SU-DHL-6 (cell line): ENCODE data around the gene CAGE1.

Source experiments
- H2AFZ ChIP-seq: fragments of 200-600 bp; sonication (generic); 2 replicates; pipeline ENCODE4 v1.6.1; 2014; ENCODE audit warnings: low read depth, mild to moderate bottlenecking, moderate library complexity, mixed read lengths, antibody characterized with exemption, low read length; ENCODE audit not compliant: severe bottlenecking
- H3F3A ChIP-seq: fragments of 200-600 bp; shearing (Covaris generic); 2 replicates; pipeline ENCODE4 v1.6.0; 2016; ENCODE audit warnings: antibody characterized with exemption, mild to moderate bottlenecking; ENCODE audit not compliant: insufficient read depth
- H3K27ac ChIP-seq: fragments of 200-600 bp; sonication (generic); 2 replicates; pipeline ENCODE4 v1.5.1; 2016; ENCODE audit warnings: low read depth, mild to moderate bottlenecking, low read length, moderate library complexity, mixed read lengths
- H3K27me3 ChIP-seq: fragments of 200-600 bp; sonication (generic), shearing (Covaris generic); 2 replicates; pipeline ENCODE4 v1.6.0; 2014; ENCODE audit warnings: mild to moderate bottlenecking, low read length
- H3K36me3 ChIP-seq: fragments of 200-600 bp; sonication (generic); 2 replicates; pipeline ENCODE4 v1.6.1; 2014; ENCODE audit warnings: mild to moderate bottlenecking, low read length, mixed read lengths
- H3K4me2 ChIP-seq: fragments of 300-600, 200-600 bp; shearing (Covaris generic), sonication (generic); 2 replicates; pipeline ENCODE4 v1.6.0; 2014; ENCODE audit warnings: low read length, low read depth, mild to moderate bottlenecking; ENCODE audit not compliant: poor library complexity, severe bottlenecking
- H3K4me3 ChIP-seq: fragments of 200-600 bp; sonication (generic); 2 replicates; pipeline ENCODE4 v1.5.1; 2014; ENCODE audit warnings: antibody characterized with exemption, low read length, mild to moderate bottlenecking, mixed read lengths; ENCODE audit not compliant: insufficient read depth, poor library complexity, severe bottlenecking
- H3K79me2 ChIP-seq: fragments of 200-600 bp; sonication (generic); 2 replicates; pipeline ENCODE4 v1.6.1; 2014; ENCODE audit warnings: mild to moderate bottlenecking, low read length, moderate library complexity; ENCODE audit not compliant: insufficient read depth
- H3K9ac ChIP-seq: fragments of 200-600 bp; sonication (generic); 2 replicates; pipeline ENCODE4 v1.7.0; 2014; ENCODE audit warnings: mild to moderate bottlenecking, low read length
- H3K9me2 ChIP-seq: fragments of 200-600 bp; sonication (generic); replicated peaks from 2 replicates; pipeline ENCODE4 v1.6.1; 2014; ENCODE audit warnings: low read length; ENCODE audit not compliant: insufficient read depth
- H3K9me3 ChIP-seq: fragments of 200-600 bp; sonication (generic); 2 replicates; pipeline ENCODE4 v1.6.1; 2014; ENCODE audit warnings: low read length, mixed read lengths; ENCODE audit not compliant: insufficient read depth
- H4K20me1 ChIP-seq: fragments of 200-600 bp; sonication (generic); 2 replicates; pipeline ENCODE4 v1.6.1; 2014; ENCODE audit warnings: low read depth, mild to moderate bottlenecking, antibody characterized with exemption, low read length, moderate library complexity, mixed read lengths
- EZH2phosphoT487 ChIP-seq: fragments of 200-600 bp; sonication (generic), shearing (Covaris generic); conservative IDR thresholded peaks from 2 replicates; pipeline ENCODE4 v1.6.1; 2018; ENCODE audit warnings: mild to moderate bottlenecking, antibody characterized with exemption, low read length, moderate library complexity, mixed read lengths
- TF ChIP-seq, protein P1 (sequence below): fragments of 200-600 bp; sonication (generic); IDR thresholded peaks from one replicate; pipeline ENCODE4 v1.5.1; 2017; ENCODE audit warnings: antibody characterized with exemption, mild to moderate bottlenecking, low read length, moderate library complexity; ENCODE audit not compliant: insufficient read depth, poor library complexity, severe bottlenecking

CAGE1 gene

DNA sequence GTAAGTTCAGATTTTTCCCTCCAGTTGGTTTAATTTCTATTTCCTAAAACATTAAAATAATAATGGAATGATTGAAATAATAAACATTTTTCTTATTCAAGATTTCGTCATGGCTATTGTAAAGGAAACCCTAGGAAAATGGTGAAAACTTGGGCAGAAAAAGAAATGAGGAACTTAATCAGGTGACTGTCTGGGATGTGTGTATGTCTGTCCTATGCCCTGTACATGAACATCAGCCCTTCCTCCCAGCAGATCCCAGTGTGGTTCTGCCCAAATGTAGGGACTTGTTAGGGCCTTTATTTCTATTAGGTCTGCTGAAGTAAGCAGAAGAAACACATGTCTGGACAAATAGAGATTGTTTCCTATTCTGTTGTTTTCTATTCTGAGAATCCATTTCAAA is 13.2 kb upstream of the CAGE1 start:
- H3K27me3 ChIP-seq = no peaks in the 10 kb centered on the region
- no peak overlapping the region for H3K4me2 ChIP-seq
- H2AFZ ChIP-seq = no peak overlapping the region
- no peak overlapping the region for H3K27ac ChIP-seq
- H3F3A ChIP-seq = no peaks in the 10 kb centered on the region
- TF ChIP-seq, protein P1, sequence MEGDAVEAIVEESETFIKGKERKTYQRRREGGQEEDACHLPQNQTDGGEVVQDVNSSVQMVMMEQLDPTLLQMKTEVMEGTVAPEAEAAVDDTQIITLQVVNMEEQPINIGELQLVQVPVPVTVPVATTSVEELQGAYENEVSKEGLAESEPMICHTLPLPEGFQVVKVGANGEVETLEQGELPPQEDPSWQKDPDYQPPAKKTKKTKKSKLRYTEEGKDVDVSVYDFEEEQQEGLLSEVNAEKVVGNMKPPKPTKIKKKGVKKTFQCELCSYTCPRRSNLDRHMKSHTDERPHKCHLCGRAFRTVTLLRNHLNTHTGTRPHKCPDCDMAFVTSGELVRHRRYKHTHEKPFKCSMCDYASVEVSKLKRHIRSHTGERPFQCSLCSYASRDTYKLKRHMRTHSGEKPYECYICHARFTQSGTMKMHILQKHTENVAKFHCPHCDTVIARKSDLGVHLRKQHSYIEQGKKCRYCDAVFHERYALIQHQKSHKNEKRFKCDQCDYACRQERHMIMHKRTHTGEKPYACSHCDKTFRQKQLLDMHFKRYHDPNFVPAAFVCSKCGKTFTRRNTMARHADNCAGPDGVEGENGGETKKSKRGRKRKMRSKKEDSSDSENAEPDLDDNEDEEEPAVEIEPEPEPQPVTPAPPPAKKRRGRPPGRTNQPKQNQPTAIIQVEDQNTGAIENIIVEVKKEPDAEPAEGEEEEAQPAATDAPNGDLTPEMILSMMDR = no peak
- no peak for TF ChIP-seq EZH2phosphoT487
- no peaks in the 10 kb centered on the region for H3K79me2 ChIP-seq
- no peak overlapping the region for H3K9ac ChIP-seq
- H3K9me2 ChIP-seq = no peaks in the 10 kb centered on the region
- H3K36me3 ChIP-seq = peaks cover 70% of the 10 kb centered on the region
- H3K9me3 ChIP-seq = no peaks in the 10 kb centered on the region
- no peak overlapping the region for H3K4me3 ChIP-seq
- 0 out of 2 replicates have a peak, but pooled peaks cover 5% of the 10 kb centered on the region for H4K20me1 ChIP-seq

DNA sequence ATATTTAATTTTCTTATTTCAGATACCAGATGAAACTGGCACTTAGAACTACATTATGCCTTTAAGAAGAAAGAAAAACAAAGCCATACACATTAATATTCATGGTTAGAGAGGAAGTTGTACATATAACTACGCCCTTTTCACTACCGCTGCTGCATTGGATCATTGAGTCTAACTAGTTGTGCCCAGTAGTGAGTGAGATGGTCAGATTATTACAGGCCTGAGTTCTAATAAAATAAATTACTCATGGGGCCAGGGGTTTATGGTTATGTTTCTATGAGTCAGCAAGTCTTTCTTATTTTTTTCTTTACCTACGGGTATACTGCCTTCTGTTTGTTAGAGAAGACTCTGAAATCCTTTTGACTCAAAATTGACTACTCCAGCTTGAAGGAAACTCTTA is 11.5 kb upstream of the CAGE1 start:
- H3K27ac ChIP-seq = no peak overlapping the region
- H3K79me2 ChIP-seq = no peaks in the 10 kb centered on the region; the same call in 1 of the 2 replicates
- no peaks in the 10 kb centered on the region for H3F3A ChIP-seq
- TF ChIP-seq EZH2phosphoT487 = no peak
- TF ChIP-seq, protein P1 = no peak
- H2AFZ ChIP-seq = no peak overlapping the region
- H3K9me3 ChIP-seq = no peaks in the 10 kb centered on the region
- peaks cover 79% of the 10 kb centered on the region for H3K36me3 ChIP-seq
- no peaks in the 10 kb centered on the region for H3K27me3 ChIP-seq
- no peak overlapping the region for H3K4me3 ChIP-seq
- H3K9ac ChIP-seq = no peak overlapping the region
- H3K9me2 ChIP-seq = no peaks in the 10 kb centered on the region
- 0 out of 2 replicates have a peak, but pooled peaks cover 5% of the 10 kb centered on the region for H4K20me1 ChIP-seq
- H3K4me2 ChIP-seq = no peak overlapping the region

DNA sequence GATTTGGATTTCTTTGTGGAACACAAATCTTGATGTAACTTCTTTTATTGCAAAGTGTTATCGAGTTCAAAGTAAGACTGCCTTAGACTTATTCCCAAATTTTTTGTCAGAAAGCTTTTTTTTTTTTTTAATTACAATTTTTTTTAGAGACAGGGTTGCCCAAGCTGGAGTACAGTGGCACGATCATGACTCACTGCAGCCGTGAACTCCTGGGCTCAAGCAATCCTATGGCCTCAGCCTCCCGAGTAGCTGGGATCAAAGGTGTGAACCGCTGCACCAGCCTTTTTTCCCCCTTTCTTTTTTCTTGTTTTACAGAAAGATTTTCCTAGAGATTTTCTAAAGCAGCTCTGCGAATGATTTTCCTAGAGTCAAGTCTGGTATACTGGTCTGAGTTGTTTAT is 2.9 kb upstream of the CAGE1 start:
- Histone ChIP-seq H3K27me3 (no peaks in the 10 kb centered on the region), H3K9me2 (no peaks in the 10 kb centered on the region), H3K9me3 (no peaks in the 10 kb centered on the region), H2AFZ (no peak overlapping the region), H3K9ac (no peak overlapping the region), H3F3A (peaks cover 5% of the 10 kb centered on the region; the same call in 1 of the 2 replicates), H3K36me3 (peaks cover 35% of the 10 kb centered on the region), H4K20me1 (peaks cover 8% of the 10 kb centered on the region), H3K27ac (no peak overlapping the region), H3K4me2 (peak overlapping the region; percentile 67), H3K4me3 (no peak overlapping the region), H3K79me2 (peaks cover 47% of the 10 kb centered on the region)
- TF ChIP-seq, protein P1 = no peak
- no peak for TF ChIP-seq EZH2phosphoT487
